HG02642 (cell line): ENCODE data around the gene SLCO2A1.

ENCODE experiments used
- ATAC-seq: cut with Tn5 transposase; IDR thresholded peaks from one replicate; pipeline ENCODE4 v1.9.1; 2021; ENCODE audit warnings: mild to moderate bottlenecking; ENCODE audit not compliant: unreplicated experiment, poor library complexity

Gene SLCO2A1

DNA sequence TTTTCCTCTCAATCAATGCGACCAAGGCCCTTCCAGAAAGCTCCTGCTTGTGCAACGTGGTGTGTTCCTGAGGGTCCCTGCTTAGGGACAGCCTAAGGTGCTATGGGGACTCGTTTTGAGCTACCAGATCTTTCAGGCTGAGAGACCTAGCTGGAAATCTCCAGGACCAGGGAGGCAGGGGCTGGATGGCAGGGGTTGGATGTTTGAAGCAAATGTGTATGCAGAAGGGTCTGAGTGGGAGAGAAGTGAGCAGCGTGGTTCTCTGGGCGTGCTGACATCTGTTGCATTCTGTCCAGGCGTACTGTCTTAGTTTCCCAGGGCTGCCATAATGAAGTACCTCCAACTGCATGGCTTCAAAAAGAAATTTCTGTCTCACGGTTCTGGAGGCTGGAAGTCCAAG lies 31.7 kb upstream of the SLCO2A1 start:
- ATAC-seq, result no peak

DNA sequence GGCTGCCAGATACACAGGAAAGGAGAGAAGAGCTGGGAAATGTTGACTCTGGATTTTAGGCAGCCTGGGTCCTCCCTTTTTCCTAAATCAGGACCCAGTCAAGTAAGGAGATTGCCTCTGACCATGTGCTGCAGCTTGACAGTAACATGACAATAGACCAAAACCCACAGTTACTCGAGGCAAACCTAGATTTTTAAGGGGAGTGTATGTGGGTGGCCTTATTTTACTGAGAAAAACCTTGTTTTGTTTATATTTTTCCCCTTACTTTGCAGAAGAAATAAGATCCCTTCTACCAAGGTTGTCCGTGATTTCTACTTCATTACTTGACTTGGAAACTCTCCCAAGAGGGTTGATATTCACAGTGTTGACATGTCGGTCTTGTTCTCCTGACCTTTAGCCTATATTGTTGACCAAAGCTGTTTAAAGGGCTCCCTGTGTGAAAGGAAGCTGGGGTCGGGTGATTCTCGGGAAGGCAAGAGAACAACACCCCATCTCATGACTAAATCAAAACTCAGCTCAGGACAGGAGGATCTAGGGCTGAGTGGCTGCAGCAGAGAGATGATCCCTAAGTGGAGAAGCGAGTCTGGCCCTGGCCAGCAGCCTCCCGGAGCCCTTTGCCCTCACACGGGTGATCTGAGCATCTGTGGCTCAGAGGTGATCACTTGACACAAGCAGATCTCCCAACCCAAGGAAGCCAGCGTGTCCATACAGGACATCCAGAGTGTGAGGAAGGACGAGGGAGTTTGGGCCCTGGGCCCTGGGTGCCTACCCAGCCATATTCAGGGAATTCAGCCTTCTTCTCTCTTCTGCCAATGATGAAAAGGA lies 31.0 kb upstream of the SLCO2A1 start:
- ATAC-seq, result no peak

DNA sequence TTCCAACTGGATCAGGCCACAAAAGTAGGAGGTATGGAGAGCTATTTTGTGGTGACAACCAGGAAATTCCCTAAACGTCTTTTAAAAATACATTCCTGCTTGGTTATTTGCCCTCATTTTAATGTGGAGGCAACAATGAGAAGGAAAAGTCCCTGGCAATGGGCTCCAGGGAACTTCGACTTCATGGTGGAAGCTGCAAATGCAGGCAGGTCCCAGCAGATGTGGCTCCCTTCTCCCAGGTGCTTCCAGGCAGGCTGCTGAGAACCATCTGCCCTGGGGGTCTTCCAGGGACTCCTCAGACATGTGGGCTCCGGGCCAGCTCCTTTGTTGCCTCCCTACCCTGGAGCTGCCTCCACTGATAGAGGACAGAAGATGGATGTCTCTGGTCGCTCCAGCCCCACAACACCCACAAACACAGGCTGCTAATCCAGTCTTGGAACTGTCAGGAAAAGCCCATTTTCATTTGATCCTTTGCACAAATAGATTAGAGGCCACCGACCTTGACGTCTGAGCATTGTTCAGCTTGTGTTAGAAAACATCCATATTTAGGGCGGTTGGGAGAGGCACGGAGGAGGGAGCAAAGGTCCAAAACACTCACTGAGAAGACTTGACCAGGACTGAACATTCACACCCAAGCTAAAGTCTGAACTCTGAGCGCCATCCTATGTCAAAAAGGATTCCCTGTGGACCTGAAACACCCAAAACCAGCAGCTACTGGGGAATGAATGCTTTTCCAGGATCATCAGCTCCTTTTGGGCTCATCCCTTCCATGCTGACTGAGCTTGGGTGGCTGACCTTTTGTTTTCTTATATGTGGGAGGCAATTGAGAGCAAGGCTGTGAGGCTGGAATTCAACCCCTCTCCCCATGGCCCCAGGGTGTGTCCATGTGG lies 30.2 kb upstream of the SLCO2A1 start:
- ATAC-seq, result no peak

DNA sequence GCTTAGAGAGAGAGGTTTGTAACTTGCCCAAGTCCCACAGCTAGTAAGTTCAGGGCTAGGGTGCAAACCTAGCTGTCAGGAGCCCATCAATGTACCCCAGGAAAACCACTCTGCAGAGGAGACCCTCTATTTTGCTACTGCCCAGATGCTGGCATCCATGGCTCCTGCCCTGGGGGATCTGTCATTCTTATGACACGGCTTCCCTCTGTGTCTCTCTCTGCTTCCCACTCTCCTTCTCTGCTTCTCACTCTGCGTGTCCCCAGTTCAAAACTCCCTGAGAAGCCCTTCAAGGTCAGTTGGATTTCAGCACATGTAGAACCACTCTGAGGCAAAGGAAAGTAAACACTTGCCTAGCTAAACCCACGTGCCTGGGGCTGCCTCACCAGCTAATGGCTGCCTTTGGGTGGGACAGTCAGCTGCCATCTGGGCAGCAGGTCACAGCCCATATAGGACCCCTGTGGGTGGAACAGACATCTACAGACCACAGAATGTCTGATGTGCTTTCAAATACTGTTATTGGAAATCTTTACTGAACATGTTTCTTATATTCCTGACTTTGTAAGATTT lies 29.4 kb upstream of the SLCO2A1 start:
- no peak for ATAC-seq

DNA sequence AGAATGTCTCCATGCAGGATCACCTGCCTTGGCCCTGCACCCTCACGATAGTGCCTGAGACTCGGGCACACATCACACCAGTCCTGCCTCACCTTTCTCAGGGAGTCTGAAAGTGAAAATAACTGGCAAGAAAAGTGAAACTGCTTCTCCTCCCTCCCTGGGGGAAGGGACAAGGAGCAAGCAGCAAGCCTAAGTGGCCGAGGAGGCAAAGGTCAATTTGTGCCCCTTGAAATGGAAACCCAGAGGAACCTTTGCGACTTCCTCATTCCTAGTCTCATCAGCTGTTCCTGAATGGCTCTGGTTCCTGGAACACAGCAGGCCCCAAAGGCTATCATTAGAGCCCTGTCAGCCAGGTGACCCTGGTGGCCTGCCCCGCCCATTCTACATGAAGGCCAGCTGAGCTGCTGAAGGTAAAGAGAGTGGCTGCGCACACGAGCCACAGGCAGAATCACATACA lies 28.0 kb upstream of the SLCO2A1 start:
- ATAC-seq, result no peak

DNA sequence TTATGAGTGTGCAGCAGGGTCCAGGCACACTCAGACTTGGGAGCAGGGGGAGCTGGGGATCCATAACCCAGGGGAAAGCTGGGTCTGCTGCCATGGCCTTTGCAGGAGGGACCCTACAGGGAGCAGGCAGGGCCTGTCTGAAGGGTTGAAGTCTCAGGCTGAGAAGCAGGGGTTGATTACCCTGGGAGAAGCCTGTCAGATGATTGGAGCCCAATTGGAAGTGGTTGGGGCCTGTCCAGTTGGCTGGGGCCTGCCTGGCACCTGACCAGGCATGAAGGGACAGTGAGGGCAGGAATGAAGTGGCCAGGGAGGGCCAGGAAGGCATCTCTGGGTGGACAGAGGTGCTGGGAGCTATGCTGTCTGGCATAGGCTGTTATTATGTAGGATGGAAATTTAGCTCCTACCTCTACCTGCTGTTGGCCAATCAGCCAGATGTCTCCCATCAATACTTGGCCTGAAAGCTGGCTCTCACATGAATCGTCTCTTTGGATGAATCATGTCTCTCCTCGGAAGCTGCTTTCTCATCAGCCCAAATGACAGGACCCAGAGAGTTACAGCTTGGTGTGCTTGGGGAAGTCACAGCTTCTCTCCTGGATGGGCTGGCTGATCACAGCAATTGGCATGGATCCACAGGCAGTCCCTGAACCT lies 27.4 kb upstream of the SLCO2A1 start:
- ATAC-seq, result no peak

DNA sequence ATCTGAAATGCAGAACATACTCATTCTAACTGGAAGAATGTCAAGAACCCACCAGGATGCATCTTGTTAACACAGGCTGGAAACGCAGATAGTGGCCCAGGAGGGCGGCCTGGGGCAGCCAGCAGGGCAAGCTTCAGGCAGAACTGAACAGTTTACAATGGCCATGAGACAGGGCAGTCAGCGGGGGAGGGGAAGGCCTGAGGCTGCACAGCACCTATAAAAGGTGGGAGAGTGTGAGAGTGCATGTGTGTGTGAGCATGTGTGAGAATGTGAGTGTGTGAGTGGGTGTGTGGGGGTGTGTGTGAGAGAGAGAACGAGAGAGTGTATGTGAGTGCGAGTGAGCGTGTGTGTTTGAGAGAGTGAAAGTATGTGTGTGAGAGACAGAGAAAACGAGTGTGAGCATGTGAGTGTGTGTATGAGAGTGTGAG lies 26.8 kb upstream of the SLCO2A1 start:
- no peak for ATAC-seq

DNA sequence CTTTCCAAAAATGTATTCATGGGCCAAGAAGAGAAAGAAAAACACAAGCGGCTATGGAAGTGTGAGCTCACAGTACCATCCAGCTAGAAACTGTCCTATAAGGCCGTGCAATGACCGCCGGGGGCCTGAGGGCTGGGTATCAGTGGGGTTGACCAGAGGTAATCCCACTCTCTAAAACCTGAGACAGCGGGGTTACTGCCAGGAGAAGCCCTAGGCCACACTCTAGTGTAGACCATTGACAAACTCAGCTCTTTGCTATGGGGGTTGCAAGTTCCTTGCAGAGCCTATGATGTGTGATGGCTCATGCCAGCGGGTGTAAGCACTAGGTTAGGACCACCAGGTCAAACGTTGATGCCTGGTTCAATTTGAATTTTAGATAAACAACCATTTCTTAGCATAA lies 25.9 kb upstream of the SLCO2A1 start:
- no peak for ATAC-seq

DNA sequence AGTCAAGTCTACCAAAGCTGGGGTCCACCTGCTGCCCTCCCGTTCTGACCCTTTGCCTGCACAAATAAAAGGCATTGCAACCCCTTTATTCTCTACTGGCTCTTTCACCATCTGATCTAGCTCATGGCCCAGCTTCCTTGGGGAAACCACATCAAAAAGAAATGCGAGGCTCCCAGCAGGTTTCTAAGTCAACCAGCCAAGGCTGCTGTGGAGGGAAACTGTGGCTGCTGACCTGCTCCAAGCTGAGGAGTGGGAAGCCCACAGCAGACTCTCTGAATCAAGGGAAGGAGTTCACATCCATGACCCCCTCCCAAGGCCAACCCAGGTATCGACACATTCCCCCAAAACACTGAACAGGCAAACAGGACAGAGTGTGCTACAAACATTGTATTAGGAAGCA lies 25.2 kb upstream of the SLCO2A1 start:
- no peak for ATAC-seq

DNA sequence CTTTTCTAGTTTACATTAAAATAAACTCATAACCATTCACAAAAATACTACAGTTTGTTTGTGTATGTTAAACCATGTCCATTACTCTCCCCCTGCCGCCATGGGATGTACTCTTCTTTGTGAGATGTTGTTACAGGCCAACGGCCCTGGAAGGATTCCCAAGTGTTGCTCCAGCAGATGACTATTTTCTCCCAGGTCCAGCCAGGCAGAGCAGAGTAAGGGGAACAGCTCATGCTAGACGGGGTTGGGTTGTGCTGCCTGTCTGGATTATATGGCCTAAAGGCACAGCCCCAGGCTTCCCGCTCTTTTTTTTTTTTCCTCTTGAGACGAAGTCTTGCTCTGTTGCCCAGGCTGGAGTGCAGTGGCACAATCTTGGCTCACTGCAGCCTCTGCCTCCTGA lies 24.5 kb upstream of the SLCO2A1 start:
- no peak for ATAC-seq

DNA sequence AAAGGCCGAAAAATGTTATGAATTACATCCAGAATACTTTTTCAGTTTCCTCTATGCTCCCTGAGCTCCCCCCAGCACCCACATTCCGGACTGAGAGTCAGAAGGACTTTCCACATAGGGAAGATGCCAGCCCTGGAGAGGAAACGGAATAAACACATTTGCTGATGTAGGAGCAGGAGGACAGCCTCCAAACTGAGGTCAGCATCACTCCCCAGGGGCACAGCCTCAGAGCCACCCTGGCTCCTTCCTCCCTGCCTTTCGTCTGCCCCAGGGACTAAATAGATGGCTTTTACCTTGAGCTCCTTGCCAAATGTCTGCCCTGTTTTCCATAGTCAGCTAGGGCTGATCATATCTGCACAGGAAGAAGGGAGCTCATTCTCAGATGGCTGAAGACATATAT lies 22.6 kb upstream of the SLCO2A1 start:
- ATAC-seq, result no peak

DNA sequence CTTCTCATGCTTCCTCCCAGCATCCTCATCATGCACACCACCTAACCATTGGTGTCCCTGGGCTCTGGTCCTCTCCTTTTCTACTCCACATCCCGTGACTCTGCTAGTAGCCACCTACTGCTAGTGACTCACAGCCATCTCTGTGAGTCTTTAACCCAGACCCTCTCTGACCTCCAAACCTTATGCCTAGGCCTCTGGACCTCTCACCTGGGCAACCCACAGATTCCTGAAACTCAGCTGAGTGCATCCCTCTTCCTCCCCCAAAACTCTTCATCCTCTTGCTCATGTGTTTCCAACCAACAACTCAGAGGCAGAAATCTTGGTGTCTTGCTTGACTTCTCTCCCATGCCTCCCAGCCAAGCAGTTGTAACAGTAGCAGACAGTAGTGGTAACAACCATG lies 20.0 kb upstream of the SLCO2A1 start:
- no peak for ATAC-seq

DNA sequence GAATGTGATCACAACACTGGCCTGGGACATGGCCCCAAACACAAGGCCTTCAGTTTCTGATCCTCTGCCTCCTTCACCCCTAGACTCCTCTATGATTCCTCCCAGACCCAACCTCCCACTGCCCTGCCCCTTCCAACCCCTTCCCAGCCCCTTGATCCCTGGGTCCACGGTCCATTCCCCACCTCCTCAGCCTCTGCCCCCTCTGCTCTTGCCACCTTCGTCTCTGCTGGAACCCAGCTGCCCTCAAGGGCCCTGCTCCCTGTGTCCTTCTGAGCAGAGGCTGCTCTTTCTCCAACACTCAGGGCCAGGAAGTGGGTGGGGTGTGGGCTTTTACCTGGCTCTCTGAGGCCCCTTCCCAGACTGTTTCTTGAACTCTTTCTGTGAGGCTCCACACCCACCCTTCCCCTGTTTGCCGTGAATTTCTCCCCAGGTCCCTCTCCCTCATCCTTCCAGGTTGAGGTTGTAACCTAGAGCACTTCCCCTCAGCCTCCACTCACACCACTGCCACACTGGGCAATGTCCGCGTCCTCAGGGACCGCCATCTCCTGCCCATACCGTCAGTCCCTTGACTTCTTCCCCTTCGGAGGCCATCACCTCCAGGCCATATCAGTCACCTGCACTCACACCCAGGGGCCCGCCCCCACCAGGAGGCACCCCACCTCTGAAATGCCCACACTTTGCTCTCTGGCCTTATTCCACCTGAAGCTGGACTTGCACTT lies 18.7 kb upstream of the SLCO2A1 start:
- no peak for ATAC-seq

DNA sequence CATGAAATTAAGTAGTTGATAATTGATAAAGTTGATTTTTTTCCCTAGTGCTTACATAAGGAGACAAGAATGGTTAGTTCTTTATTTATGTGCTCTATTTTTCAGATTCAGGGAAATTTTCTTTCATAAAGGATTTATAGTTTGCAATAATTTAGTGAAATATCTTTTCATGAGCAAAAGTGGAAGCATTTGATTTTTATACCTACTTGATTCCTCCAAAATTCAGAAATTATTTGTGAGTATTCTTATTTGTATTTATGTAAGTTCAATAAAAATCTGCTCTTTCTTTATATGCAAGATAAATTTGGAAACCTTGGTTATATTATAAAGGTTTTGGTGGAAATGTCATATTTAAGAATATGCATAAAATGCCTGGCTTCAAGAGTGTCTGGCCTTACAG lies 14.7 kb upstream of the SLCO2A1 start:
- ATAC-seq, result no peak

DNA sequence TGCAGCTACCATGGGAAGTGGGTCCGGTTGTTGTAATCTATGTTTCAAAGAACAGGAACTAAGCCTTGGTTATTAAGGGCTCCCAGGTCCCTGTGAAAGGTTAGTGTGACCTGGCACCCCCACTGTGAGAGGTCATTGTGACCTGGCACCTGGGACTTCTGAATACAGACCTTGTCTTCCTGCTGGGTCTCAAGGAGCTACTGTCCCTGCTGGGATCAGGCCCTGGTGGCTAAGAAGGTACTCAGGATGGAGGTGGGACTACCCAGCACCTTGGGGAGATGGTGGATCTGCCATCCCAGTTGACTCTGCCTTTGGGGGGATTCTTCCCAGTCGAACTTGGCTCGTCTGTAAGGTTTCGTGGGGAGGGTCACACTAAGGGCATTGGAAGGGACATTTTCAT lies 10.3 kb upstream of the SLCO2A1 start:
- ATAC-seq, result no peak

DNA sequence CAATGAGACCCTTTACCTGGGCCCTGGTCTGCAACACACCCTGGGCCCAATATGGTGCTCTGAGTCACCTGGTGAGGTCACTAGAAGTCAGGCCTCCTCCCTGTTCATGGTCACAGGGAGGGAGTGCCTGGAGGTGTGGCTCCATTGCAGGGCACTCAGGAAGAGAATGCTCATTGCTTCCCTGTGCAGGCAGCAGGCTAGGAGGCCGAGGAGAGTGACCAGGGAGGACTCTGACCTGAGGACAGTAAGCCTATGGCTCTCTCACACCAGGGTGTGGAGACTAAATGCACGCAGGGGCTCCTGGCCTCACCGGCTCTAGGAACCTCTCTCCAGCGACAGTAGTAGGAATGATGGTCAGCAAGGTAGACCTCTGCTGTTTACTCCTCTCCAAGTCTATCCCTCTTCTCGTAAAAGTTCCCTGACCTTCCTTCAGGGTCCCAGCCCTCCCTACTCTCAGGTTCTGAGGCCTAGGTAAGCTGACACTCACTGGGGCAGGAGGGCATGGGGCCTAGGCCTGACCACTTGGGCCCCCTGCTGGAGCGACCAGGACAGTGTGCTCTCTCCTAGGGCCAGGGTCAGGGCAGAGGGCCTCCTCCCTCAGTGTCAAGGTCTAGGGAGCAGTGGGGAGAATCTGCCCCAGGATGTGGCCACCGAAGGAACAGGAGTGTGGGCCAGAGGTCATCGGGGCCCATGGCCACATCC lies 9.6 kb upstream of the SLCO2A1 start:
- no peak for ATAC-seq

DNA sequence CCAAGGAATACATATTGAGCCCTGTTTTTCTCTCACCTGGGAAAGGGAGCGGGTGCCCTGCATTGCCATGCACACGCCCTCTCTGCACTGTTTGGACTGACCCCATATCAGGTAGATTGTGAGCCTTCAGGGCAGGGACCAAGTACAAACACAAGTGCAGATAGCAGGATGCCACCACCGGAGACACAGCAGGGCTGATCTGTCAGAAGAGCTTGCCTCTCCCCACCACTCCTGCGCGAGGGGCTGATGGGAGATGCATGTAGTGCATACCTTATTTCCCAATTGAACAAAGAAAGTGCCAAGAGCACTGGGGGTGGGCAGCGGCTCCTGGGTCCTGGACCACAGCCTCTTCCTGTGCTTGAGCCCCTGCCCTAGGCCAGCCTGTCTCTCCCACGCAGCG lies 9.0 kb upstream of the SLCO2A1 start:
- ATAC-seq, result no peak

DNA sequence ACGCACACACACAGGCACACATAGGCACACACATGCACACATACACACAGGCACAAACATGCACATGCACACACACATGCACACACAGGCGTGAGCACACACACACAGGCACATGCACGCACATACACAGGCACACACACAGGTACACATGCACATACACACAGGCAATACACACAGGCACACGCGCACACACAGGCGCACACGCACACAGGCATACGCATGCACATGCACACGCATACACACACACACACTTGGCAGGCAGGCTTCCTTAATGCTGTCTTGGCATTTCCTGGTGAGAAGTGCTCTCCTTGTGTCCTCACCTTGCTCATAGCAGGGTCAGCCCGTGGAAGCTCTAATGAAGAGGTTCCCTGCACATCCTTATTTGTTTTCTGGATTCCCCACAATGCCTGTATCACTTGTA lies 8.4 kb upstream of the SLCO2A1 start:
- ATAC-seq, result no peak

DNA sequence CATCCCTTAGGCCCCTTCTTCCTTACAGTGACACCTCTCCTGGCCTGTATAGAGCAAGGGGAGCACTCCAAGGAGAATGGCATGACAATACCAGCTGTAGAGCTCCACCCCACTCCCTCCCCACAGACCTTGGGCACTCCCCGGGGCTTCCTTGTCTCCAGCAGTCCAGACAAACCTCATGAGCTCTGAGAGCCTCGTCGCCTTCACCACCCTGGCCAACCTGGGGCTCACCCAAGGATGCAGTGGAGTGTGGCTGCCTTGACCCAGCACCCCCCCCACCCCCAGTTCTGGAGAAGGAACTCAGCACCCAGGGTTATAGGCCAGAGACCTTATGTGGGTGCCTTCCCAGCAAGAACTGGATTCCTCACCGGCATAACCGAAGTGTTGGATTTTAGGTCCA lies 7.4 kb upstream of the SLCO2A1 start:
- ATAC-seq, result no peak
